ENCODE results near the gene PPP2R3C.

The PPP2R3C gene

DNA sequence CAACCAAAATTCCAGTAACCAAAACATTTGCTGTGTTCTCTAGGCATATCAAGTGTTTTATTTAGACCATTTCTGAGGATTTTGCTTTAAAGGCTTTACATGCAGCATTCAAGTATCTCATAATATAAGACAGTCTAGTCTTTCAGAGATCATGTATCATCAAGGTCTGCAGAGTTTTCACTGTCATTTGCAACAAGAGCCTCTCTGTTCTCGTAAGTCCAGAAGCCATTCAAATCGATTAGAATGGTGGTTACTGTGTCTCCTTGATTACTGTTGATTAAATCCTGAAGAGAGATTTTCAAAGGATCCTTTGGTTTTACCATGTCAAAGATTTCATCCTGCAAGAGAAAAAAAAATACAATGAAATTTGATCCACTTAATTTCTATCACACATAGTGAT lies 36.3 kb downstream of the PPP2R3C start:
- Histone ChIP-seq H3K4me3 (replicated peaks; ENCODE audit: low read depth, low read length) (no peak overlapping the region), H3K36me3 (ENCODE audit: control insufficient read depth, insufficient read depth, low read length) (no peaks in the 10 kb centered on the region; the same call in none of the 2 replicates), H3K27me3 (replicated peaks; ENCODE audit: control insufficient read depth, insufficient read depth, low read length) (no peaks in the 10 kb centered on the region)
- TF ChIP-seq, protein P1, sequence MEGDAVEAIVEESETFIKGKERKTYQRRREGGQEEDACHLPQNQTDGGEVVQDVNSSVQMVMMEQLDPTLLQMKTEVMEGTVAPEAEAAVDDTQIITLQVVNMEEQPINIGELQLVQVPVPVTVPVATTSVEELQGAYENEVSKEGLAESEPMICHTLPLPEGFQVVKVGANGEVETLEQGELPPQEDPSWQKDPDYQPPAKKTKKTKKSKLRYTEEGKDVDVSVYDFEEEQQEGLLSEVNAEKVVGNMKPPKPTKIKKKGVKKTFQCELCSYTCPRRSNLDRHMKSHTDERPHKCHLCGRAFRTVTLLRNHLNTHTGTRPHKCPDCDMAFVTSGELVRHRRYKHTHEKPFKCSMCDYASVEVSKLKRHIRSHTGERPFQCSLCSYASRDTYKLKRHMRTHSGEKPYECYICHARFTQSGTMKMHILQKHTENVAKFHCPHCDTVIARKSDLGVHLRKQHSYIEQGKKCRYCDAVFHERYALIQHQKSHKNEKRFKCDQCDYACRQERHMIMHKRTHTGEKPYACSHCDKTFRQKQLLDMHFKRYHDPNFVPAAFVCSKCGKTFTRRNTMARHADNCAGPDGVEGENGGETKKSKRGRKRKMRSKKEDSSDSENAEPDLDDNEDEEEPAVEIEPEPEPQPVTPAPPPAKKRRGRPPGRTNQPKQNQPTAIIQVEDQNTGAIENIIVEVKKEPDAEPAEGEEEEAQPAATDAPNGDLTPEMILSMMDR (IDR thresholded peaks at IDR 0.05; ENCODE audit: insufficient read depth, low read length, poor library complexity, severe bottlenecking) = no peak
- no peak for DNase-seq (ENCODE audit: extremely low read depth, insufficient read length)

- DNase-seq (ENCODE audit: extremely low read depth, insufficient read length) = no peak
- Histone ChIP-seq H3K36me3 (ENCODE audit: control insufficient read depth, insufficient read depth, low read length) (no peaks in the 10 kb centered on the region; the same call in 1 of the 2 replicates), H3K4me3 (replicated peaks; ENCODE audit: low read depth, low read length) (no peak overlapping the region), H3K27me3 (replicated peaks; ENCODE audit: control insufficient read depth, insufficient read depth, low read length) (no peaks in the 10 kb centered on the region)
- TF ChIP-seq, protein P1 (IDR thresholded peaks at IDR 0.05; ENCODE audit: insufficient read depth, low read length, poor library complexity, severe bottlenecking) = no peak
These were observed 38.1 kb downstream of the PPP2R3C start for GRCh38 chr14:35083530-35084150.

DNA sequence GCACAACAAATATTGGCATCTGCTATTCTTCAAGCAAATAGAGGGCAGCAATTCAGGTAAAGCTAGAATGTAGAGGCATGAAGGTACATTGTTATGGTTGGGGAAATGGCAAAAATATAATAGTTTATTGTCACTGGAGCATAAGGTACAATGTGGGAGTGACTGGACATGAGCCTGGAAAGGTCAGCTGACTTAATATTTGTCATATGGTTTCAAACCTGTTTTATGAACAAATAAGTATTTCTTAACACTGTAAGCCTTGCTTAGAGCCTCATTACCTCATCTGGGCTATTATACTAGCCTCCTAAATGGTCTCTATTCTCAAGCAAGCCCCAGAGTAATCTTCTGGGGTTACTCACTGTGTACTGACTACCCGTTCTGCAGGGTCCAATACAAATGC lies 42.0 kb downstream of the PPP2R3C start:
- Histone ChIP-seq H3K36me3 (ENCODE audit: control insufficient read depth, insufficient read depth, low read length) (no peaks in the 10 kb centered on the region), H3K4me3 (replicated peaks; ENCODE audit: low read depth, low read length) (no peak overlapping the region), H3K27me3 (replicated peaks; ENCODE audit: control insufficient read depth, insufficient read depth, low read length) (no peaks in the 10 kb centered on the region)
- DNase-seq (ENCODE audit: extremely low read depth, insufficient read length) = no peak
- TF ChIP-seq, protein P1 (IDR thresholded peaks at IDR 0.05; ENCODE audit: insufficient read depth, low read length, poor library complexity, severe bottlenecking) = no peak

DNA sequence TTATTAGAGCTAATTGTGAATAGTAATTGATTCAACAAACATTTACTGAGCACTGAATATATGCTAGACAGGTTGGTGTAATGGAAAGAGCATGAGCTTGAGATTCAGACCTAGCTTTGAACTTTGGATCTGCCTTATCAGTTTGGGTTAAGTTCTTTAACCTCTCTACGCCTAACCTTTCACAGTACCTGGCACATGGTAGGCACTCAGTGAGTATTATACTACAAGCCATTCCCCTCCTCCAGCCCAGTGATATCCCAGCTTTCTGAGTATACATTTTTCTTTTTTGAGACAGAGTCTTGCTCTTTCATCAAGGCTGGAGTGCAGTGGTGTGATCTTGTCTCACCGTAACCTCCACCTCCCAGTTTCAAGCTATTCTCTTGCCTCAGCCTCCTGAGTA lies 43.7 kb downstream of the PPP2R3C start:
- no peak for DNase-seq (ENCODE audit: extremely low read depth, insufficient read length)
- Histone ChIP-seq H3K36me3 (ENCODE audit: control insufficient read depth, insufficient read depth, low read length) (no peaks in the 10 kb centered on the region), H3K27me3 (replicated peaks; ENCODE audit: control insufficient read depth, insufficient read depth, low read length) (no peaks in the 10 kb centered on the region), H3K4me3 (replicated peaks; ENCODE audit: low read depth, low read length) (no peak overlapping the region)
- TF ChIP-seq, protein P1 (IDR thresholded peaks at IDR 0.05; ENCODE audit: insufficient read depth, low read length, poor library complexity, severe bottlenecking) = no peak

DNA sequence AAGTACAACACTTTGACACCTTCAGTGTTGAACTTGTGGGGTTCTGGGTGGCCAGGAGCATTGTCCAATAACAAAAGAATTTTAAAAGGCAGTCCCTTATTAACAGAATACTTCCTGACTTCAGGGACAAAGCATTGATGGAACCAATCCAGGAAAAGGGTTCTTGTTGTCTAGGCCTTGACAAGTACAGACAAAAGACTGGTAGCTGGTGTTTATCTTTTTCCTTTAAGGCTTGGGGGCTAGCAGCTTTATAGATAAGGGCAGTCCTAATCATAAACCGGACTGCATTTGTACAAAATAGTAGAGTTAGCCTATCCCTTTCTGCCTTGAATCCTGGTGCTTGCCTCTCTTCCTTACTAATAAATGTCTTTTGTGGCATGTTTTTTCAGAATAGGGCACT lies 48.3 kb downstream of the PPP2R3C start:
- H3K27me3 ChIP-seq (replicated peaks; ENCODE audit: control insufficient read depth, insufficient read depth, low read length) = no peaks in the 10 kb centered on the region
- peaks cover 2% of the 10 kb centered on the region; the same call in 1 of the 2 replicates for H3K36me3 ChIP-seq (ENCODE audit: control insufficient read depth, insufficient read depth, low read length)
- DNase-seq (ENCODE audit: extremely low read depth, insufficient read length) = no peak
- TF ChIP-seq, protein P1 (IDR thresholded peaks at IDR 0.05; ENCODE audit: insufficient read depth, low read length, poor library complexity, severe bottlenecking) = no peak
- H3K4me3 ChIP-seq (replicated peaks; ENCODE audit: low read depth, low read length) = no peak overlapping the region

GRCh38 chr14:35072226-35072625 lies 49.6 kb downstream of the PPP2R3C start:
- H3K4me3 ChIP-seq (replicated peaks; ENCODE audit: low read depth, low read length) = no peak overlapping the region
- H3K36me3 ChIP-seq (ENCODE audit: control insufficient read depth, insufficient read depth, low read length) = peaks cover 2% of the 10 kb centered on the region; the same call in 1 of the 2 replicates
- DNase-seq (ENCODE audit: extremely low read depth, insufficient read length) = no peak
- TF ChIP-seq, protein P1 (IDR thresholded peaks at IDR 0.05; ENCODE audit: insufficient read depth, low read length, poor library complexity, severe bottlenecking) = no peak
- no peaks in the 10 kb centered on the region for H3K27me3 ChIP-seq (replicated peaks; ENCODE audit: control insufficient read depth, insufficient read depth, low read length)
